Osteoblast (primary cell): ENCODE results near the gene HECTD3. TPM values are rescaled to one million over a fixed set of nuclear protein-coding genes. Genes with fewer than 3 reads are reported as not detected.
"Not testable (repeated sequence)": the region's sequence is repeated elsewhere in the genome, so short reads cannot be mapped to it uniquely, and the experiment has no call there.

ENCODE experiments used
- DNase-seq: peaks from one replicate; pipeline ENCODE4 v3.0.0; 2011; ENCODE audit warnings: low spot score, mixed read lengths; ENCODE audit not compliant: insufficient read length; ENCODE audit errors: missing footprints
- H2AFZ ChIP-seq: 2 replicates; pipeline ENCODE4 v1.6.0; 2011; ENCODE audit warnings: mild to moderate bottlenecking, low read length
- H3K27ac ChIP-seq: 2 replicates; pipeline ENCODE4 v1.5.1; 2011; ENCODE audit warnings: mild to moderate bottlenecking, low read depth, low read length, moderate library complexity
- H3K27me3 ChIP-seq: 2 replicates; pipeline ENCODE4 v1.6.0; 2012; ENCODE audit warnings: mild to moderate bottlenecking, control low read depth, inconsistent platforms, low read length, moderate library complexity; ENCODE audit not compliant: insufficient read depth
- H3K36me3 ChIP-seq: 2 replicates; pipeline ENCODE4 v1.5.1; 2011; ENCODE audit warnings: mild to moderate bottlenecking, low read length, control low read depth, moderate library complexity; ENCODE audit not compliant: insufficient read depth
- H3K4me1 ChIP-seq: 2 replicates; pipeline ENCODE4 v1.5.1; 2011; ENCODE audit warnings: mild to moderate bottlenecking, low read length, control low read depth, moderate library complexity; ENCODE audit not compliant: insufficient read depth
- H3K4me2 ChIP-seq: 2 replicates; pipeline ENCODE4 v1.6.0; 2011; ENCODE audit warnings: mild to moderate bottlenecking, low read length; ENCODE audit not compliant: insufficient read depth
- H3K4me3 ChIP-seq: fragments of 200-600 bp; sonication (generic); 3 replicates; pipeline ENCODE4 v1.5.1; 2012; ENCODE audit warnings: mild to moderate bottlenecking, low read length, inconsistent platforms; ENCODE audit not compliant: insufficient read depth
- H3K79me2 ChIP-seq: 2 replicates; pipeline ENCODE4 v1.6.0; 2012; ENCODE audit warnings: mild to moderate bottlenecking, low read length, control low read depth, inconsistent platforms; ENCODE audit not compliant: insufficient read depth
- H3K9me3 ChIP-seq: 2 replicates; pipeline ENCODE4 v1.5.1; 2011; ENCODE audit warnings: low read depth, low read length, control low read depth
- H4K20me1 ChIP-seq: 2 replicates; pipeline ENCODE4 v1.6.0; 2012; ENCODE audit warnings: mild to moderate bottlenecking, low read length, control low read depth; ENCODE audit not compliant: insufficient read depth
- CTCF ChIP-seq: IDR thresholded peaks from 2 replicates; pipeline ENCODE4 v1.5.1; 2011; ENCODE audit warnings: mild to moderate bottlenecking, low read depth, low read length, moderate library complexity; ENCODE audit errors: extremely low read depth
- total RNA-seq: library from RNA; depleted of rRNA; stranded (reverse); fragments of >200 nt; gene quantifications from 2 replicates; pipeline ENCODE4 v1.2.3, GENCODE V29; 2012

HECTD3 gene
- total RNA-seq, 1 donor, result 26.1 TPM

GRCh38 chr1:45004281-45004920 is 6.7 kb downstream of the HECTD3 start:
- Histone ChIP-seq H3K4me2 (no peak overlapping the region), H2AFZ (no peak overlapping the region), H3K36me3 (peaks cover 67% of the 10 kb centered on the region), H3K9me3 (no peaks in the 10 kb centered on the region), H3K4me1 (no peaks in the 10 kb centered on the region), H4K20me1 (no peaks in the 10 kb centered on the region), H3K27me3 (no peaks in the 10 kb centered on the region), H3K27ac (no peak overlapping the region), H3K4me3 (no peak overlapping the region), H3K79me2 (peaks cover 5% of the 10 kb centered on the region)
- peak; percentile 31 for DNase-seq
- no peak for TF ChIP-seq CTCF

DNA sequence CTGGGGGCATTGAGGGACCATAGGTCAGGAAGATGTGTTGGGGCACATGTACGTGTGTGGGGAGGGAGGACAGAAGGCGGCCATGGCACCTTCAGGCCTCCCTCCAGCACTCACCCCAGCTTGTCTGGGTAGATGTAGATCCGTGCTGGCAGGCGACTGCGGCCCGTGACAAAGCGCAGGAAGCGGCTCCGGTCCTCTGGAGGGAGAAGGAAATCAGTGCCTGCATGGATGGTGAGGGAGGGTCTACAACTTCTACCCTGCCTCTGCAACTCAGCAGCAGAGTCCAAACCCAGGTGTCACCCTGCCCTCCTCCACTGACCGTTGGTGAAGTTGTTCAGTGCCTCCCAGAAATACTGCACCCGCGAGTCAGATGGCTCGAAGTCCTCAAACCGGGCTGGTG is 7.4 kb downstream of the HECTD3 start:
- peaks cover 61% of the 10 kb centered on the region for H3K36me3 ChIP-seq

GRCh38 chr1:45002650-45003645 is 8.2 kb downstream of the HECTD3 start:
- no peaks in the 10 kb centered on the region for H3K79me2 ChIP-seq
- no peak overlapping the region for H3K4me3 ChIP-seq
- H4K20me1 ChIP-seq, result no peaks in the 10 kb centered on the region
- H3K4me1 ChIP-seq, result no peaks in the 10 kb centered on the region
- TF ChIP-seq CTCF, result no peak
- peak; percentile 61 for DNase-seq
- peaks cover 53% of the 10 kb centered on the region for H3K36me3 ChIP-seq
- no peaks in the 10 kb centered on the region for H3K27me3 ChIP-seq
- H2AFZ ChIP-seq, result no peak overlapping the region
- no peak overlapping the region for H3K4me2 ChIP-seq
- no peaks in the 10 kb centered on the region for H3K9me3 ChIP-seq
- H3K27ac ChIP-seq, result no peak overlapping the region

More for the DNA sequence above, 7.4 kb downstream of the HECTD3 start:
- Histone ChIP-seq H4K20me1 (no peaks in the 10 kb centered on the region), H3K27me3 (no peaks in the 10 kb centered on the region), H2AFZ (no peak overlapping the region), H3K27ac (no peak overlapping the region), H3K9me3 (no peaks in the 10 kb centered on the region), H3K4me3 (no peak overlapping the region), H3K4me2 (no peak overlapping the region), H3K4me1 (no peaks in the 10 kb centered on the region), H3K79me2 (no peaks in the 10 kb centered on the region)
- peak; percentile 74 for DNase-seq
- TF ChIP-seq CTCF, result no peak

- H4K20me1 ChIP-seq, H3K4me3 ChIP-seq, H3K27ac ChIP-seq, H3K4me1 ChIP-seq, H3K79me2 ChIP-seq, H3K9me3 ChIP-seq, DNase-seq, H3K27me3 ChIP-seq, H3K4me2 ChIP-seq, H2AFZ ChIP-seq: not testable (repeated sequence)
- H3K36me3 ChIP-seq, result peaks cover 40% of the 10 kb centered on the region
Observed at GRCh38 chr1:45001576-45001975, 9.5 kb downstream of the HECTD3 start.
